SK-N-SH (cell line): ENCODE results near the gene STXBP6. TPM values are rescaled to one million over a fixed set of nuclear protein-coding genes. Genes with fewer than 3 reads are reported as not detected.

Experiments used
- CTCF ChIA-PET: fragments of 300-600, 350-600 bp; formaldehyde crosslinking; extraction: SDS; loops from one replicate; lab custom pipeline; 2021; lab: Yijun Ruan, JAX
- POLR2A ChIA-PET: fragments of 350-600 bp; sonication (Branson Sonifier 250); formaldehyde crosslinking; extraction: SDS; loops from one replicate; lab custom pipeline; 2020; ENCODE audit warnings: antibody characterized with exemption, inconsistent platforms; lab: Yijun Ruan, JAX
- DNase-seq: peaks from one replicate; pipeline ENCODE4 v3.0.0; 2012
- H2AFZ ChIP-seq: fragments of 200-600 bp; sonication (generic); 2 replicates; pipeline ENCODE4 v1.8.1; 2016; ENCODE audit warnings: antibody characterized with exemption, mild to moderate bottlenecking, low read depth
- H3F3A ChIP-seq: fragments of 200-600 bp; sonication (generic); replicated peaks from 2 replicates; pipeline ENCODE3; 2016; ENCODE audit warnings: antibody characterized with exemption, mild to moderate bottlenecking; ENCODE audit not compliant: insufficient read depth
- H3K27ac ChIP-seq, 2 experiments: fragments of 200-500 bp in 1 of 2; fragments of 200-600 bp in 1 of 2; sonication (Bioruptor generic) in 1 of 2; sonication (generic), shearing (Covaris generic) in 1 of 2; 2 replicates each; pipeline versions ENCODE4 v1.5.1 to v1.6.1; 2014 to 2016; ENCODE audit warnings: low read depth in 2 of 2, inconsistent platforms in 1 of 2, low read length in 1 of 2, mild to moderate bottlenecking in 1 of 2, mixed read lengths in 1 of 2
- H3K27me3 ChIP-seq: fragments of 200-600 bp; sonication (generic), shearing (Covaris generic); 2 replicates; pipeline ENCODE4 v1.6.1; 2016; ENCODE audit warnings: mixed run types; ENCODE audit not compliant: insufficient read depth
- H3K36me3 ChIP-seq, 2 experiments: fragments of 200-500 bp in 1 of 2; fragments of 200-600 bp in 1 of 2; sonication (Bioruptor generic) in 1 of 2; sonication (generic) in 1 of 2; replicated peaks in 1 of 2; 2 replicates each; pipeline versions ENCODE3 to v1.5.1; 2014 to 2016; ENCODE audit warnings: low read length in 1 of 2, mild to moderate bottlenecking in 1 of 2; ENCODE audit not compliant: insufficient read depth in 2 of 2, control insufficient read depth in 1 of 2
- H3K4me1 ChIP-seq, 2 experiments: fragments of 200-500 bp in 1 of 2; fragments of 200-600 bp in 1 of 2; sonication (Bioruptor generic) in 1 of 2; sonication (generic), shearing (Covaris generic) in 1 of 2; 2 replicates each; pipeline versions ENCODE4 v1.5.1 to v1.6.1; 2014 to 2016; ENCODE audit warnings: low read depth in 1 of 2, low read length in 1 of 2, mixed run types in 1 of 2; ENCODE audit not compliant: insufficient read depth in 2 of 2, control insufficient read depth in 1 of 2
- H3K4me2 ChIP-seq: fragments of 200-600 bp; sonication (generic), shearing (Covaris generic); 2 replicates; pipeline ENCODE4 v1.6.1; 2017; ENCODE audit warnings: mixed run types
- H3K4me3 ChIP-seq, 2 experiments: fragments of 200-500 bp in 1 of 2; fragments of 200-600 bp in 1 of 2; sonication (Bioruptor generic) in 1 of 2; sonication (generic), shearing (Covaris generic) in 1 of 2; 2 replicates each; pipeline versions ENCODE4 v1.5.1 to v1.8.1; 2014 to 2016; ENCODE audit warnings: low read depth in 2 of 2, inconsistent platforms in 1 of 2, low read length in 1 of 2, mild to moderate bottlenecking in 1 of 2, mixed read lengths in 1 of 2, moderate library complexity in 1 of 2
- H3K79me2 ChIP-seq: fragments of 200-600 bp; sonication (generic); 2 replicates; pipeline ENCODE4 v1.8.1; 2017; ENCODE audit warnings: mild to moderate bottlenecking; ENCODE audit not compliant: insufficient read depth
- H3K9ac ChIP-seq: fragments of 200-600 bp; sonication (generic); 2 replicates; pipeline ENCODE4 v1.6.1; 2017; ENCODE audit warnings: mixed run types
- H3K9me2 ChIP-seq: fragments of 200-600 bp; sonication (generic); 2 replicates; pipeline ENCODE4 v1.6.1; 2017; ENCODE audit warnings: mixed run types
- H3K9me3 ChIP-seq: fragments of 200-600 bp; sonication (generic); 2 replicates; pipeline ENCODE4 v1.6.1; 2017; ENCODE audit warnings: mixed run types, mild to moderate bottlenecking, moderate library complexity
- H4K20me1 ChIP-seq: fragments of 200-600 bp; sonication (generic); 2 replicates; pipeline ENCODE4 v1.6.1; 2017; ENCODE audit warnings: mild to moderate bottlenecking, mixed run types; ENCODE audit not compliant: insufficient read depth
- EP300 ChIP-seq, 2 experiments: IDR thresholded peaks; 2 replicates each; pipeline versions ENCODE4 v1.4.0 to v1.6.1; 2012; ENCODE audit warnings: borderline replicate concordance in 1 of 2, low read depth in 1 of 2, low read length in 1 of 2
- EZH2phosphoT487 ChIP-seq: fragments of 200-600 bp; sonication (generic); IDR thresholded peaks from 2 replicates; pipeline ENCODE4 v1.6.1; 2017; ENCODE audit warnings: low read depth, mixed run types, mild to moderate bottlenecking, antibody characterized with exemption, moderate library complexity, borderline replicate concordance
- FOXJ3 ChIP-seq: sonication (generic); formaldehyde crosslinking; IDR thresholded peaks from 2 replicates; pipeline ENCODE4 v1.5.1; 2020; ENCODE audit warnings: mild to moderate bottlenecking, missing genetic modification reagents
- FOXM1 ChIP-seq: IDR thresholded peaks from 2 replicates; pipeline ENCODE4 v1.4.0; 2012; ENCODE audit warnings: low read depth, mild to moderate bottlenecking
- JUND ChIP-seq: IDR thresholded peaks from 2 replicates; pipeline ENCODE4 v1.4.0; 2012
- MEF2A ChIP-seq: IDR thresholded peaks from 2 replicates; pipeline ENCODE4 v1.4.0; 2012; ENCODE audit warnings: low read depth, borderline replicate concordance
- MXI1 ChIP-seq: IDR thresholded peaks from 2 replicates; pipeline ENCODE4 v1.6.1; 2012; ENCODE audit warnings: mild to moderate bottlenecking, low read depth, low read length, improper control_type of control experiment
- NFIC ChIP-seq: IDR thresholded peaks from 2 replicates; pipeline ENCODE4 v1.4.0; 2012; ENCODE audit warnings: borderline replicate concordance
- POLR2AphosphoS5 ChIP-seq: IDR thresholded peaks from 2 replicates; pipeline ENCODE4 v1.6.1; 2012; ENCODE audit warnings: low read depth, low read length
- RCOR1 ChIP-seq: fragments of 150-350 bp; IDR thresholded peaks from 2 replicates; pipeline ENCODE4 v1.6.1; 2017; ENCODE audit warnings: antibody characterized with exemption, low read length
- RXRA ChIP-seq: IDR thresholded peaks from 2 replicates; pipeline ENCODE4 v1.4.0; 2012; ENCODE audit warnings: low read depth, mild to moderate bottlenecking, borderline replicate concordance
- TAF1 ChIP-seq: IDR thresholded peaks from 2 replicates; pipeline ENCODE4 v1.6.1; 2012; ENCODE audit warnings: low read depth, mild to moderate bottlenecking, low read length, moderate library complexity, borderline replicate concordance
- WGBS: methylation state at CpG from one replicate; pipeline ENCODE4 v1.1.6; 2017; ENCODE audit warnings: low lambda C conversion rate; 5-methylcytosine and 5-hydroxymethylcytosine counted together
- polyA plus RNA-seq, 3 experiments: library from polyadenylated mRNA; depleted of rRNA; stranded (reverse); fragments of >200 nt; gene quantifications; 2 replicates each; pipeline ENCODE4 v1.2.3, GENCODE V29; 2012
- TF ChIP-seq, protein P1 (sequence below): IDR thresholded peaks from 2 replicates; pipeline ENCODE4; 2012
- TF ChIP-seq, protein P2 (sequence below): IDR thresholded peaks from 2 replicates; pipeline ENCODE4 v1.4.0; 2012; ENCODE audit warnings: low read depth
- TF ChIP-seq, protein P3 (sequence below): IDR thresholded peaks from 2 replicates; pipeline ENCODE4 v1.6.1; 2012; ENCODE audit warnings: mild to moderate bottlenecking, low read depth, low read length, moderate library complexity
- TF ChIP-seq, protein P4 (sequence below): fragments of 200-600 bp; sonication (generic); IDR thresholded peaks from 2 replicates; pipeline ENCODE4 v1.6.1; 2017; ENCODE audit warnings: antibody characterized with exemption, mild to moderate bottlenecking, moderate library complexity

STXBP6 gene
- polyA plus RNA-seq, 1 of the 3 experiments (the other 2 are of a cell fraction) = 0.16 TPM

DNA sequence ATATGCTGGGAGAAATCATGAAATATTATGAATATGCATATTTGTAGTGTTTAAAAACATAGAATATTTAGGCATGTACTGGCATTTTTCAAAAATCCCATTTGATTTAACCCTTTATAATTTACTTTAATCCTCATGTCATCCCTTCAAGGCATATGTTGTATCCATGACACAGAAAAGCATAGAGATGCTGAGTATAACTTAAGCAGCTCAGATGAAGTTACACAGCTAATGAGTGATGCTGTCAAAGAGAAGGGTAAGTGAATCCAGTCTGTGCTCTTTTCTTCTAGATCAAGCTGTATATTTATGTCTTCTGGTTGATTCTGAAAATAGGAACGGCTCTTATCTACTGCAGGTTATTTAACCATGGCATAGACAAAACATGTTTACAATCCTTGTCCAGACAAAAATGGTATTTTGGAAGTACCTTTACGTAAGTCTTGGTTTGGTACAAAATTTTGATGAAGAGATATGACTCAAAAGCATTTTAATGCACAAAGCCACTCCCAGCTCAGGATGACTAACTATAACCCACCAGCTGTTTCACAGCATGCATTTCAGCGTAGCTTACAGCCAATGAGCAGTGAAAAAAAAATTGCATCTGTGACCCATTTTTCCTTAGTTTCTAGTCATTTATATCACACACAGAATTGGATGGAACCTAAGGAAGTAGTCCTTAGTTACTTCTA, 201.7 kb downstream of the STXBP6 start:
- no peaks in the 10 kb centered on the region for H3K9me3 ChIP-seq
- H3K36me3 ChIP-seq = no peaks in the 10 kb centered on the region
- DNase-seq = no peak
- TF ChIP-seq, protein P1, sequence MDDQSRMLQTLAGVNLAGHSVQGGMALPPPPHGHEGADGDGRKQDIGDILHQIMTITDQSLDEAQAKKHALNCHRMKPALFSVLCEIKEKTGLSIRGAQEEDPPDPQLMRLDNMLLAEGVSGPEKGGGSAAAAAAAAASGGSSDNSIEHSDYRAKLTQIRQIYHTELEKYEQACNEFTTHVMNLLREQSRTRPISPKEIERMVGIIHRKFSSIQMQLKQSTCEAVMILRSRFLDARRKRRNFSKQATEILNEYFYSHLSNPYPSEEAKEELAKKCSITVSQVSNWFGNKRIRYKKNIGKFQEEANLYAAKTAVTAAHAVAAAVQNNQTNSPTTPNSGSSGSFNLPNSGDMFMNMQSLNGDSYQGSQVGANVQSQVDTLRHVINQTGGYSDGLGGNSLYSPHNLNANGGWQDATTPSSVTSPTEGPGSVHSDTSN = no peak
- TF ChIP-seq MEF2A = no peak
- TF ChIP-seq NFIC = no peak
- no peak for TF ChIP-seq POLR2AphosphoS5
- TF ChIP-seq EZH2phosphoT487 = no peak
- TF ChIP-seq TAF1 = no peak
- TF ChIP-seq, protein P2, sequence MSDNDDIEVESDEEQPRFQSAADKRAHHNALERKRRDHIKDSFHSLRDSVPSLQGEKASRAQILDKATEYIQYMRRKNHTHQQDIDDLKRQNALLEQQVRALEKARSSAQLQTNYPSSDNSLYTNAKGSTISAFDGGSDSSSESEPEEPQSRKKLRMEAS = no peak
- TF ChIP-seq JUND = no peak
- H2AFZ ChIP-seq = no peak overlapping the region
- no peaks in the 10 kb centered on the region for H3K79me2 ChIP-seq
- H3K9me2 ChIP-seq = no peaks in the 10 kb centered on the region
- ChIA-PET POLR2A (no interaction called here), CTCF (interaction anchor here (1.0 kb wide), 1 partner anchor 42 kb away, joined by 3 read pairs; no protein-coding TSS in a partner anchor)
- H3K4me2 ChIP-seq = no peak overlapping the region
- H3K27ac ChIP-seq = no peak overlapping the region
- H3K4me1 ChIP-seq = no peaks in the 10 kb centered on the region
- H3F3A ChIP-seq = no peaks in the 10 kb centered on the region
- 8% methylated on average over 3 of the region's 3 CpGs for WGBS
- no peak overlapping the region for H3K9ac ChIP-seq
- no peak overlapping the region for H3K4me3 ChIP-seq
- no peaks in the 10 kb centered on the region for H4K20me1 ChIP-seq
- H3K27me3 ChIP-seq = no peaks in the 10 kb centered on the region

DNA sequence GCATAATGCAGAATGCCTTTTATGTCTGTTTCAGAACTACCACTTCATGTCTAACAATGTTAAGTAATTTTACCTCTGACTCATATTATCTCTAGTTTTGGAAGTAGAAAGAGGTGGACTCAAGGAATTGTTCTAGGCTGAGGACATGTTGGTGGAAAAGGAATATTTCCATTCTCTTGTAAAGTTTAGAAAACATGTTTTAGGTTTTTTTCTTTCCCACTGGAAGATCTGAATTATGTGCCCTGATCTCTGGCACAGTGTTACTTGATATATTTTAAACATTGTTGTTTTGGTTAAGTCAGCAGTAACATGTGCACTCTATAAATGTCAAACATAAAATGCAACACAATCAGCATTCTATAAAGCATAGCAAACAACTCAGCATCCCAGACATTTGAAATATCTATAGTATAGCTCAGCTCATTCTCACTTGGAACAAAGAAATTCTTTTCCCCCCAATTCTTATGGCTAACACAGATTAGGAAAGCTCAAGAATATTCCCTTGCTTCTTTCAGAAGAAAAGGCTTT, 202.3 kb downstream of the STXBP6 start:
- no peaks in the 10 kb centered on the region for H3F3A ChIP-seq
- H3K9me2 ChIP-seq = no peaks in the 10 kb centered on the region
- ChIA-PET POLR2A (no interaction called here), CTCF (interaction anchor here (1.0 kb wide), 1 partner anchor 41 kb away, joined by 3 read pairs; no protein-coding TSS in a partner anchor)
- H3K27ac ChIP-seq = no peak overlapping the region
- no peak for DNase-seq
- H3K9ac ChIP-seq = no peak overlapping the region
- H3K79me2 ChIP-seq = no peaks in the 10 kb centered on the region
- H3K36me3 ChIP-seq = no peaks in the 10 kb centered on the region
- no peaks in the 10 kb centered on the region for H3K9me3 ChIP-seq
- no peaks in the 10 kb centered on the region for H4K20me1 ChIP-seq
- no peak for TF ChIP-seq RXRA
- no peak for TF ChIP-seq FOXJ3 (CRISPR knock-in tag)
- no peak for TF ChIP-seq EZH2phosphoT487
- TF ChIP-seq, protein P3, sequence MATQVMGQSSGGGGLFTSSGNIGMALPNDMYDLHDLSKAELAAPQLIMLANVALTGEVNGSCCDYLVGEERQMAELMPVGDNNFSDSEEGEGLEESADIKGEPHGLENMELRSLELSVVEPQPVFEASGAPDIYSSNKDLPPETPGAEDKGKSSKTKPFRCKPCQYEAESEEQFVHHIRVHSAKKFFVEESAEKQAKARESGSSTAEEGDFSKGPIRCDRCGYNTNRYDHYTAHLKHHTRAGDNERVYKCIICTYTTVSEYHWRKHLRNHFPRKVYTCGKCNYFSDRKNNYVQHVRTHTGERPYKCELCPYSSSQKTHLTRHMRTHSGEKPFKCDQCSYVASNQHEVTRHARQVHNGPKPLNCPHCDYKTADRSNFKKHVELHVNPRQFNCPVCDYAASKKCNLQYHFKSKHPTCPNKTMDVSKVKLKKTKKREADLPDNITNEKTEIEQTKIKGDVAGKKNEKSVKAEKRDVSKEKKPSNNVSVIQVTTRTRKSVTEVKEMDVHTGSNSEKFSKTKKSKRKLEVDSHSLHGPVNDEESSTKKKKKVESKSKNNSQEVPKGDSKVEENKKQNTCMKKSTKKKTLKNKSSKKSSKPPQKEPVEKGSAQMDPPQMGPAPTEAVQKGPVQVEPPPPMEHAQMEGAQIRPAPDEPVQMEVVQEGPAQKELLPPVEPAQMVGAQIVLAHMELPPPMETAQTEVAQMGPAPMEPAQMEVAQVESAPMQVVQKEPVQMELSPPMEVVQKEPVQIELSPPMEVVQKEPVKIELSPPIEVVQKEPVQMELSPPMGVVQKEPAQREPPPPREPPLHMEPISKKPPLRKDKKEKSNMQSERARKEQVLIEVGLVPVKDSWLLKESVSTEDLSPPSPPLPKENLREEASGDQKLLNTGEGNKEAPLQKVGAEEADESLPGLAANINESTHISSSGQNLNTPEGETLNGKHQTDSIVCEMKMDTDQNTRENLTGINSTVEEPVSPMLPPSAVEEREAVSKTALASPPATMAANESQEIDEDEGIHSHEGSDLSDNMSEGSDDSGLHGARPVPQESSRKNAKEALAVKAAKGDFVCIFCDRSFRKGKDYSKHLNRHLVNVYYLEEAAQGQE = no peak
- no peak for TF ChIP-seq MEF2A
- TF ChIP-seq, protein P4, sequence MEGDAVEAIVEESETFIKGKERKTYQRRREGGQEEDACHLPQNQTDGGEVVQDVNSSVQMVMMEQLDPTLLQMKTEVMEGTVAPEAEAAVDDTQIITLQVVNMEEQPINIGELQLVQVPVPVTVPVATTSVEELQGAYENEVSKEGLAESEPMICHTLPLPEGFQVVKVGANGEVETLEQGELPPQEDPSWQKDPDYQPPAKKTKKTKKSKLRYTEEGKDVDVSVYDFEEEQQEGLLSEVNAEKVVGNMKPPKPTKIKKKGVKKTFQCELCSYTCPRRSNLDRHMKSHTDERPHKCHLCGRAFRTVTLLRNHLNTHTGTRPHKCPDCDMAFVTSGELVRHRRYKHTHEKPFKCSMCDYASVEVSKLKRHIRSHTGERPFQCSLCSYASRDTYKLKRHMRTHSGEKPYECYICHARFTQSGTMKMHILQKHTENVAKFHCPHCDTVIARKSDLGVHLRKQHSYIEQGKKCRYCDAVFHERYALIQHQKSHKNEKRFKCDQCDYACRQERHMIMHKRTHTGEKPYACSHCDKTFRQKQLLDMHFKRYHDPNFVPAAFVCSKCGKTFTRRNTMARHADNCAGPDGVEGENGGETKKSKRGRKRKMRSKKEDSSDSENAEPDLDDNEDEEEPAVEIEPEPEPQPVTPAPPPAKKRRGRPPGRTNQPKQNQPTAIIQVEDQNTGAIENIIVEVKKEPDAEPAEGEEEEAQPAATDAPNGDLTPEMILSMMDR = no peak
- TF ChIP-seq FOXM1 = no peak
- no peak for TF ChIP-seq MXI1
- no peak for TF ChIP-seq RCOR1
- no peak for TF ChIP-seq EP300 (IDR thresholded peaks at IDR 0.05; ENCODE audit: borderline replicate concordance in 1 of 2, low read depth in 1 of 2, low read length in 1 of 2)
- no peak for TF ChIP-seq POLR2AphosphoS5
- TF ChIP-seq NFIC = no peak
- no peak overlapping the region for H3K4me2 ChIP-seq
- H3K27me3 ChIP-seq = no peaks in the 10 kb centered on the region
- H3K4me1 ChIP-seq = no peaks in the 10 kb centered on the region
- no peak overlapping the region for H3K4me3 ChIP-seq
- no peak overlapping the region for H2AFZ ChIP-seq
